Naive thymus-derived CD4-positive, alpha-beta T cell (primary cell): ENCODE results near the gene LDAH. TPM values are rescaled to one million over a fixed set of nuclear protein-coding genes. Genes with fewer than 3 reads are reported as not detected.
A peak's percentile ranks its signal among the peaks of the same experiment; 100 is the strongest.

ENCODE experiments used
- ATAC-seq: fragments of 150-1000 bp; cut with Tn5 transposase; 2 replicates; pipeline ENCODE4 v1.10.0; 2021; ENCODE audit warnings: mild to moderate bottlenecking, moderate library complexity
- CTCF ChIA-PET: fragments of 350-600 bp; sonication (Branson Sonifier 250); formaldehyde crosslinking; loops from one replicate; lab custom pipeline; 2021; ENCODE audit warnings: antibody characterized with exemption; lab: Charles Lee
- POLR2A ChIA-PET: fragments of 350-600 bp; sonication (Branson Sonifier 250); formaldehyde crosslinking; loops from one replicate; lab custom pipeline; 2021; ENCODE audit warnings: antibody characterized with exemption, inconsistent platforms; lab: Charles Lee
- DNase-seq, 9 donors: peaks; one replicate each; pipeline versions ENCODE4 v3.0.0 to v3.0.0-alpha.2; 2020 to 2022; ENCODE audit warnings: mixed read lengths in 1 of 9
- H3K27ac ChIP-seq: one replicate; pipeline ENCODE4 v1.7.0; 2013; ENCODE audit warnings: mild to moderate bottlenecking, low read depth, low read length, moderate library complexity
- H3K27me3 ChIP-seq, 2 donors: one replicate each; pipeline ENCODE4 v1.7.0; 2013; ENCODE audit warnings: low read length in 2 of 2, mild to moderate bottlenecking in 2 of 2, moderate library complexity in 2 of 2; ENCODE audit not compliant: control insufficient read depth in 2 of 2, insufficient read depth in 2 of 2
- H3K36me3 ChIP-seq, 3 experiments: 1 replicate in 2 of 3; 2 replicates in 1 of 3; pipeline ENCODE4 v1.7.0; 2013; ENCODE audit warnings: low read length in 3 of 3, mild to moderate bottlenecking in 3 of 3, moderate library complexity in 1 of 3; ENCODE audit not compliant: insufficient read depth in 3 of 3, control insufficient read depth in 2 of 3
- H3K4me1 ChIP-seq, 2 donors: one replicate each; pipeline ENCODE4 v1.7.0; 2013; ENCODE audit warnings: low read length in 2 of 2, mild to moderate bottlenecking in 2 of 2, moderate library complexity in 1 of 2; ENCODE audit not compliant: control insufficient read depth in 2 of 2, insufficient read depth in 2 of 2
- H3K4me3 ChIP-seq: 2 replicates; pipeline ENCODE4 v1.7.0; 2013; ENCODE audit warnings: mild to moderate bottlenecking, low read length
- H3K9me3 ChIP-seq, 3 experiments: 1 replicate in 2 of 3; 2 replicates in 1 of 3; pipeline ENCODE4 v1.7.0; 2013; ENCODE audit warnings: low read length in 3 of 3; ENCODE audit not compliant: control insufficient read depth in 2 of 3
- H3K27ac Mint-ChIP-seq, 9 donors: one replicate each; pipeline ENCODE4 v1.8.0; 2020 to 2022; ENCODE audit warnings: mixed read lengths in 9 of 9, mild to moderate bottlenecking in 8 of 9, moderate library complexity in 5 of 9, inconsistent platforms in 2 of 9
- H3K27me3 Mint-ChIP-seq, 5 donors: one replicate each; pipeline ENCODE4 v1.8.0; 2021 to 2022; ENCODE audit warnings: mixed read lengths in 5 of 5, mild to moderate bottlenecking in 1 of 5
- H3K36me3 Mint-ChIP-seq, 5 donors: one replicate each; pipeline ENCODE4 v1.8.0; 2020 to 2022; ENCODE audit warnings: mixed read lengths in 5 of 5, mild to moderate bottlenecking in 3 of 5, inconsistent platforms in 1 of 5
- H3K4me1 Mint-ChIP-seq, 7 donors: one replicate each; pipeline ENCODE4 v1.8.0; 2020 to 2022; ENCODE audit warnings: mixed read lengths in 7 of 7, mild to moderate bottlenecking in 3 of 7, inconsistent platforms in 1 of 7
- H3K4me3 Mint-ChIP-seq, 10 donors: one replicate each; pipeline ENCODE4 v1.8.0; 2020 to 2022; ENCODE audit warnings: mild to moderate bottlenecking in 10 of 10, mixed read lengths in 10 of 10, moderate library complexity in 6 of 10, inconsistent platforms in 2 of 10
- H3K9me3 Mint-ChIP-seq, 11 donors: one replicate each; pipeline ENCODE4 v1.8.0; 2020 to 2022; ENCODE audit warnings: mixed read lengths in 11 of 11, mild to moderate bottlenecking in 4 of 11, inconsistent platforms in 1 of 11, moderate library complexity in 1 of 11
- intact Hi-C, 2 donors: fragments of 100-400 bp; cut with micrococcal nuclease; formaldehyde crosslinking; loops; one replicate each; pipeline ENCODE4 v1.15.1; 2023
- polyA plus RNA-seq, 2 donors: library from polyadenylated mRNA; unstranded; fragments of 300-500 nt; fragmentation: Illumina TruSeq; gene quantifications; one replicate each; pipeline ENCODE4 v1.2.3, GENCODE V29; 2021
- total RNA-seq, 6 experiments: library from RNA in 5 of 6; stranded (reverse) in 5 of 6; gene quantifications; 1 replicate in 5 of 6; 2 replicates in 1 of 6; pipeline ENCODE4 v1.2.3 and lab custom pipeline; 2021 to 2026

Gene LDAH
- total and polyA plus RNA-seq, 7 experiments from 2014 or later, result 8.6 to 29.8 (median 15.8) TPM

GRCh38 chr2:20666005-20666303, 156.9 kb downstream of the LDAH start:
- no peaks in the 10 kb centered on the region for H3K36me3 Mint-ChIP-seq
- ChIA-PET CTCF (interaction anchor here (0.9 kb wide), 1 partner anchor 16 kb away, joined by 3 read pairs; the partner anchor contains the start of gene HS1BP3), POLR2A (no interaction called here)
- ATAC-seq (peak; percentile 4), DNase-seq (no peak)
- peak overlapping the region; percentile 78 to 91 (median 84) for H3K4me3 Mint-ChIP-seq
- intact Hi-C loops, result loop anchor here (2.0 to 10.0 kb wide), 3 partner anchors 15 to 649 kb away; partner anchors contain the start of genes HS1BP3 (in 1 of the 2) and LDAH (in 1 of the 2)
- no peak overlapping the region for H3K27ac ChIP-seq
- no peak overlapping the region for H3K27ac Mint-ChIP-seq
- H3K9me3 Mint-ChIP-seq, result peaks cover 0 to 1% (median 0%) of the 10 kb centered on the region in 11 donors
- H3K4me1 Mint-ChIP-seq, result peaks cover 6 to 30% (median 14%) of the 10 kb centered on the region in 7 donors
- H3K36me3 ChIP-seq, result no peaks in the 10 kb centered on the region
- peaks cover 10 to 20% of the 10 kb centered on the region in 2 donors for H3K27me3 ChIP-seq
- peak overlapping the region; percentile 46 for H3K4me3 ChIP-seq
- peaks cover 0 to 6% of the 10 kb centered on the region in 2 donors for H3K4me1 ChIP-seq
- H3K27me3 Mint-ChIP-seq, result peaks cover 47 to 79% (median 61%) of the 10 kb centered on the region in 5 donors
- H3K9me3 ChIP-seq, result no peaks in the 10 kb centered on the region

GRCh38 chr2:20665243-20666004, 157.5 kb downstream of the LDAH start:
- ChIA-PET CTCF (no interaction called here), POLR2A (no interaction called here)
- no peak overlapping the region for H3K4me3 ChIP-seq
- ATAC-seq (no peak), DNase-seq (no peak)
- H3K27ac Mint-ChIP-seq, result no peak overlapping the region
- intact Hi-C loops, result loop anchor here (2.0 to 10.0 kb wide), 3 partner anchors 15 to 649 kb away; partner anchors contain the start of genes HS1BP3 (in 1 of the 2) and LDAH (in 1 of the 2)
- no peak overlapping the region for H3K27ac ChIP-seq
- H3K9me3 ChIP-seq, result no peaks in the 10 kb centered on the region
- H3K36me3 ChIP-seq, result no peaks in the 10 kb centered on the region
- peaks cover 6 to 30% (median 14%) of the 10 kb centered on the region in 7 donors for H3K4me1 Mint-ChIP-seq
- peaks cover 10 to 20% of the 10 kb centered on the region in 2 donors for H3K27me3 ChIP-seq
- H3K4me3 Mint-ChIP-seq, result peak overlapping the region; percentile 45 to 91 (median 82)
- H3K36me3 Mint-ChIP-seq, result no peaks in the 10 kb centered on the region
- peaks cover 0 to 6% of the 10 kb centered on the region in 2 donors for H3K4me1 ChIP-seq
- peaks cover 52 to 85% (median 67%) of the 10 kb centered on the region in 5 donors for H3K27me3 Mint-ChIP-seq
- peaks cover 0 to 1% (median 0%) of the 10 kb centered on the region in 11 donors for H3K9me3 Mint-ChIP-seq

- H3K9me3 ChIP-seq, result no peaks in the 10 kb centered on the region
- ChIA-PET CTCF (interaction anchor here (0.7 to 2.1 kb wide), 3 partner anchors 9 to 300 kb away, joined by 4 to 6 read pairs (median 5); partner anchors contain the start of gene HS1BP3), POLR2A (no interaction called here)
- no peak for DNase-seq
- Mint-ChIP-seq H3K36me3 (no peaks in the 10 kb centered on the region), H3K27ac (no peak overlapping the region), H3K4me1 (peaks cover 6 to 26% (median 14%) of the 10 kb centered on the region in 7 donors), H3K27me3 (peaks cover 53 to 87% (median 66%) of the 10 kb centered on the region in 5 donors), H3K9me3 (peaks cover 0 to 1% (median 0%) of the 10 kb centered on the region in 11 donors), H3K4me3 (peak overlapping the region in 9 of 10 donors; percentile 30 to 91 (median 81))
- H3K4me1 ChIP-seq, result peaks cover 0 to 6% of the 10 kb centered on the region in 2 donors
- ATAC-seq, result no peak
- H3K4me3 ChIP-seq, result no peak overlapping the region
- no peaks in the 10 kb centered on the region for H3K36me3 ChIP-seq
- intact Hi-C loops, result loop anchor here (5.0 to 10.0 kb wide), 3 partner anchors 158 to 653 kb away; partner anchors contain the start of gene LDAH (in 1 of the 2)
- peaks cover 10 to 20% of the 10 kb centered on the region in 2 donors for H3K27me3 ChIP-seq
- no peak overlapping the region for H3K27ac ChIP-seq
These were observed 158.3 kb downstream of the LDAH start for GRCh38 chr2:20664431-20665242.

GRCh38 chr2:20664071-20664390, 158.9 kb downstream of the LDAH start:
- no peak for DNase-seq
- Histone ChIP-seq H3K27ac (no peak overlapping the region), H3K4me3 (no peak overlapping the region), H3K9me3 (no peaks in the 10 kb centered on the region), H3K36me3 (no peaks in the 10 kb centered on the region), H3K4me1 (peaks cover 0 to 6% of the 10 kb centered on the region in 2 donors), H3K27me3 (peaks cover 10 to 20% of the 10 kb centered on the region in 2 donors)
- CTCF ChIA-PET, result interaction anchor here (0.7 to 2.1 kb wide), 3 partner anchors 9 to 301 kb away, joined by 4 to 6 read pairs (median 5); partner anchors contain the start of gene HS1BP3
- intact Hi-C loops, result loop anchor here (5.0 to 10.0 kb wide), 2 partner anchors 651 to 653 kb away; no protein-coding TSS in a partner anchor
- Mint-ChIP-seq H3K4me1 (peaks cover 6 to 23% (median 14%) of the 10 kb centered on the region in 7 donors), H3K27ac (no peak overlapping the region), H3K36me3 (no peaks in the 10 kb centered on the region), H3K4me3 (peak overlapping the region in 2 of 10 donors; percentile 86 to 91), H3K9me3 (peaks cover 0 to 1% (median 0%) of the 10 kb centered on the region in 11 donors), H3K27me3 (peaks cover 59 to 86% (median 66%) of the 10 kb centered on the region in 5 donors)
- no peak for ATAC-seq
- POLR2A ChIA-PET, result no interaction called here

DNA sequence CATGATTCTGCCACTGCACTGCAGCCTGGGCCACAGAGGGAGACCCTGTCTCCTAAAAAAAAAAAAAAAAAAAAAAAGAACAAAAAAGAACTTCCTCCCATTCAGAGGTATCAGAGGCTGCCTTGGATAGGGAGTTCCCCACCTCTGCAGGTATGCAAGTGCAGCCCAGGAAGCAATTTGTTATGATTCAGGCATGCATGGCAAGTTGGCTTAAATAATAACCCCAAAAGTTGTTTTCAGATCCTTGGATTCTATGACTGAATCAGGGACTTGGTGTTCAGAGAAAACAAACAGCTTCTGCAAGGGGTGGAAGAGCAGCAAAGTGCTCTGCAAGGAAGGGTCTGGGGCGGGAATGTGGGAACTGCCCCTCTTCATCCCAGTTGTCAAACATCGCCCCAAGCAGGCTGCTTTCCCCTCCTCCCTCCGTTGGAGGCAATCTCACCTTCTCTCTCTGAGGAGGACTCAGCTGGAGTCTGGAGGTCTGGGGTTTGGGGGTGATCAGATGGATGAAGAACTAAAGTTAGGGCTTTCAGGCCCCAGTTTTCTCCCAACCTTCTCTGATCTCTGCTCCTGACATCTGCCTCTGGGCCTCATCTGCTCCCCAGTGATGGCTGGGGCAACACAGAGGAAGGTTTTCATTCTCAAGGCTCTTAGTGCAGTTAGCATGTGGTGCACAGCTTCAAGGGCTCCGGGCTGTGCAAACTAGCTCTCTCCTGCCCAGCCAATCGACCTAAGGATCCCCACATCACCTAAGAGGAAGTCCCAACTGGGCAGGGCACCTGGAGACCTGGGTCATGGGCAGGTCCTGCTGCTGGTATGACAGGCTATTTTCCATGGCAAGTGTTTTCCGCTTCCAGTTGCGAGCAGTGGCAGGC, 159.5 kb downstream of the LDAH start:
- no peak overlapping the region for H3K4me3 ChIP-seq
- ChIA-PET POLR2A (no interaction called here), CTCF (interaction anchor here (0.6 to 4.0 kb wide), 5 partner anchors 12 to 321 kb away, joined by 3 to 37 read pairs (median 3); partner anchors contain the start of gene HS1BP3)
- no peaks in the 10 kb centered on the region for H3K36me3 ChIP-seq
- Mint-ChIP-seq H3K27me3 (peaks cover 63 to 83% (median 67%) of the 10 kb centered on the region in 5 donors), H3K4me1 (peaks cover 6 to 23% (median 14%) of the 10 kb centered on the region in 7 donors), H3K27ac (no peak overlapping the region), H3K36me3 (no peaks in the 10 kb centered on the region), H3K9me3 (peaks cover 0 to 1% (median 0%) of the 10 kb centered on the region in 11 donors), H3K4me3 (no peak overlapping the region)
- DNase-seq, result no peak
- intact Hi-C loops, result loop anchor here (5.0 to 10.0 kb wide), 2 partner anchors 651 to 654 kb away; no protein-coding TSS in a partner anchor
- peaks cover 10 to 15% of the 10 kb centered on the region in 2 donors for H3K27me3 ChIP-seq
- H3K9me3 ChIP-seq, result no peaks in the 10 kb centered on the region
- no peak overlapping the region for H3K27ac ChIP-seq
- no peak for ATAC-seq
- peaks cover 0 to 6% of the 10 kb centered on the region in 2 donors for H3K4me1 ChIP-seq
